Activated CD4-positive, alpha-beta T cell treated with anti-CD3 and anti-CD28 coated beads, Interleukin-2, amount 50 U/mL, for 1 hour (primary cell): ENCODE measurements around the gene MBOAT7.
"Not testable (repeated sequence)": the region's sequence is repeated elsewhere in the genome, so short reads cannot be mapped to it uniquely, and the experiment has no call there.

Experiments
- DNase-seq: peaks from one replicate; pipeline ENCODE4 v3.0.0-alpha.2; 2020

MBOAT7 gene

GRCh38 chr19:54186351-54186750, 3.0 kb downstream of the MBOAT7 start:
- DNase-seq: no peak

- DNase-seq: no peak
Measured at GRCh38 chr19:54183431-54183830, 5.9 kb downstream of the MBOAT7 start.

GRCh38 chr19:54181894-54182293, 7.5 kb downstream of the MBOAT7 start:
- not testable (repeated sequence) for DNase-seq

GRCh38 chr19:54180691-54181091, 8.7 kb downstream of the MBOAT7 start:
- no peak for DNase-seq

GRCh38 chr19:54179921-54180461, 9.4 kb downstream of the MBOAT7 start:
- DNase-seq: no peak

GRCh38 chr19:54179262-54179852, 10.0 kb downstream of the MBOAT7 start:
- DNase-seq: no peak

- DNase-seq: peak; percentile 37
Measured at GRCh38 chr19:54178581-54179261, 10.7 kb downstream of the MBOAT7 start.

- DNase-seq: no peak
Measured at GRCh38 chr19:54173951-54174834, 15.2 kb downstream of the MBOAT7 start.

GRCh38 chr19:54173359-54173699, 16.1 kb downstream of the MBOAT7 start:
- no peak for DNase-seq

GRCh38 chr19:54172471-54173358, 16.7 kb downstream of the MBOAT7 start, which contains the start of gene TMC4:
TSS of gene TMC4 (minus strand) at chr19:54173160. CDS start at chr19:54173117, 43 bp downstream.
- no peak for DNase-seq

- DNase-seq: not testable (repeated sequence)
Measured at GRCh38 chr19:54171736-54172431, 17.5 kb downstream of the MBOAT7 start.

- no peak for DNase-seq
Measured at GRCh38 chr19:54169149-54169740, 20.1 kb downstream of the MBOAT7 start.

GRCh38 chr19:54168174-54168917, 21.0 kb downstream of the MBOAT7 start:
- peak; percentile 90 for DNase-seq

GRCh38 chr19:54165222-54165621, 24.2 kb downstream of the MBOAT7 start:
- no peak for DNase-seq

- DNase-seq: peak; percentile 51
Measured at GRCh38 chr19:54164369-54165068, 24.9 kb downstream of the MBOAT7 start.

- DNase-seq: no peak
Measured at GRCh38 chr19:54162884-54163283, 26.5 kb downstream of the MBOAT7 start.

- DNase-seq: peak; percentile 80
Measured at GRCh38 chr19:54162241-54162805, 27.1 kb downstream of the MBOAT7 start.

- DNase-seq: no peak
Measured at GRCh38 chr19:54160854-54161253, 28.5 kb downstream of the MBOAT7 start.

- no peak for DNase-seq
Measured at GRCh38 chr19:54160182-54160811, 29.1 kb downstream of the MBOAT7 start.
